GM19468 (cell line): ENCODE measurements around the gene CAPN15.

Source experiments
- ATAC-seq: cut with Tn5 transposase; IDR thresholded peaks from one replicate; pipeline ENCODE4 v1.9.1; 2021; ENCODE audit warnings: mild to moderate bottlenecking, moderate library complexity, moderate number of reproducible peaks; ENCODE audit not compliant: unreplicated experiment; ENCODE audit errors: extremely low read depth

The CAPN15 gene

GRCh38 chr16:559411-560203 is 32.1 kb downstream of the CAPN15 start:
- no peak for ATAC-seq

GRCh38 chr16:560204-560700 is 32.7 kb downstream of the CAPN15 start, which contains the start of gene PRR35:
TSS of gene PRR35 (plus strand) at chr16:560394. CDS start at chr16:563295, 2,901 bp downstream.
- ATAC-seq, result no peak

GRCh38 chr16:560701-561412 is 33.3 kb downstream of the CAPN15 start:
- ATAC-seq, result no peak

GRCh38 chr16:561413-561794 is 33.9 kb downstream of the CAPN15 start:
- no peak for ATAC-seq

GRCh38 chr16:561957-562938 is 34.7 kb downstream of the CAPN15 start:
- no peak for ATAC-seq

GRCh38 chr16:563072-563644 is 35.6 kb downstream of the CAPN15 start:
- no peak for ATAC-seq

- no peak for ATAC-seq
Observed at GRCh38 chr16:564690-565418, 37.3 kb downstream of the CAPN15 start.

- ATAC-seq, result no peak
Observed at GRCh38 chr16:565419-566330, 38.2 kb downstream of the CAPN15 start.

- ATAC-seq, result no peak
Observed at GRCh38 chr16:566475-567372, 39.2 kb downstream of the CAPN15 start, which contains the start of gene NHLRC4. TSS of gene NHLRC4 (plus strand) at chr16:567005. CDS start at chr16:568048, 1,043 bp downstream.

GRCh38 chr16:567373-568256 is 40.1 kb downstream of the CAPN15 start:
- ATAC-seq, result no peak

- ATAC-seq, result no peak
Observed at GRCh38 chr16:568401-569258, 41.1 kb downstream of the CAPN15 start.

- ATAC-seq, result no peak
Observed at GRCh38 chr16:569445-570254, 42.1 kb downstream of the CAPN15 start, which contains the start of gene PIGQ. TSS of gene PIGQ (plus strand) at chr16:569968. CDS start at chr16:574075, 4,107 bp downstream.

GRCh38 chr16:572865-573650 is 45.5 kb downstream of the CAPN15 start:
- no peak for ATAC-seq
